Fibroblast of upper back skin (primary cell): ENCODE results near the gene MAST1.
"Not testable (repeated sequence)": the region's sequence is repeated elsewhere in the genome, so short reads cannot be mapped to it uniquely, and the experiment has no call there.

Source experiments
- DNase-seq: peaks from one replicate; pipeline ENCODE4 v3.0.0-alpha.2; 2013

MAST1 gene

DNA sequence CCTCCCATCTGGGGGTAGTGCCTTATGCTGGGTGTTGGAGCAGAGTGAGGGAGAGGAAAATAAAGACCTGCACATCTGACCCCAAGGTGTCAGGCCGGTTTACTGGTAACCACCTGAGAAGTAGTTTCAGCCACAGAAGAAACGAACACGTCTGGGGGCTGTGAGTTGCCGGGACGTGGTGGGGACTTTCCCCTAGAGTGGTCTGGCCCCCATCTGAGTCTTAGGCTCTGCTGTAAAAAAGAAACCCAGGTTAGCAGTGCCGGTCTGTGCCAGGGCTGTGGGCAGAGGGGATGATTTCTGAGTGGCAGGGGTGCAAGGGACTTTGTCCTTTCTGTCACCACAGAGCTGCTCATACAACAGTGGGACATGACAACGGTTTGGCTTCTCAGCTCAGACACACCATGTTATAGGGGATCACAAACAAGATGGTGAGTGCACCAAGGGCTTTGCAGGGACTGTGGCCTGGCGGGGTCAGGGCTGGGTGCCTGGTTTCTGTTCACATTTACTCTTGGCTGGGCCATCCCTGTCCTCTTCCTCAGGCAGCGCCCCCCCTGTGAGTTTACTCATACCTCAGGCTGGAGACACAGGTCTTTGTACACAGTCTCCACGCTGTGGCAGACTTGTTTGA, 61.7 kb downstream of the MAST1 start:
- DNase-seq: no peak

DNA sequence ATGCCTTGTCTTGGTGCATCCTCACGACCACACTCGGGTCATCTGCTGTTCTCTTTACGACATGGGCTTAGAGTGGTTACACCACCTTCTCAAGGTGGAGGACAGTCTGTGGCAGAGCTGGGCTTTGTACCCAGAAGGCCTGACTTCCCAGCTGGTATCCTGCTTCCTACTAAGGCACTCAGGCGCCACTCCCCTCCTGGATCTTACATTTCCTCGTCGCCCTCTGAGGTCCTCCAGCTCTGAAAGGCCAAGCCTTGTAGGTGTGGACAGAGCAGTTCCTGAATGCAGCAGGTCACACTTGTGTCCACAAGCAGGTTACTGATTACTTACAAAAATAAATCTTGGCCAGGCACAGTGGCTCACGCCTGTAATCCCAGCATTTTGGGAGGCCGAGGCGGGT, 68.9 kb downstream of the MAST1 start:
- DNase-seq: no peak

- no peak for DNase-seq
These were observed 74.3 kb downstream of the MAST1 start for GRCh38 chr19:12912571-12912970.

- DNase-seq: peak; percentile 64
These were observed 74.8 kb downstream of the MAST1 start for GRCh38 chr19:12913011-12913561.

DNA sequence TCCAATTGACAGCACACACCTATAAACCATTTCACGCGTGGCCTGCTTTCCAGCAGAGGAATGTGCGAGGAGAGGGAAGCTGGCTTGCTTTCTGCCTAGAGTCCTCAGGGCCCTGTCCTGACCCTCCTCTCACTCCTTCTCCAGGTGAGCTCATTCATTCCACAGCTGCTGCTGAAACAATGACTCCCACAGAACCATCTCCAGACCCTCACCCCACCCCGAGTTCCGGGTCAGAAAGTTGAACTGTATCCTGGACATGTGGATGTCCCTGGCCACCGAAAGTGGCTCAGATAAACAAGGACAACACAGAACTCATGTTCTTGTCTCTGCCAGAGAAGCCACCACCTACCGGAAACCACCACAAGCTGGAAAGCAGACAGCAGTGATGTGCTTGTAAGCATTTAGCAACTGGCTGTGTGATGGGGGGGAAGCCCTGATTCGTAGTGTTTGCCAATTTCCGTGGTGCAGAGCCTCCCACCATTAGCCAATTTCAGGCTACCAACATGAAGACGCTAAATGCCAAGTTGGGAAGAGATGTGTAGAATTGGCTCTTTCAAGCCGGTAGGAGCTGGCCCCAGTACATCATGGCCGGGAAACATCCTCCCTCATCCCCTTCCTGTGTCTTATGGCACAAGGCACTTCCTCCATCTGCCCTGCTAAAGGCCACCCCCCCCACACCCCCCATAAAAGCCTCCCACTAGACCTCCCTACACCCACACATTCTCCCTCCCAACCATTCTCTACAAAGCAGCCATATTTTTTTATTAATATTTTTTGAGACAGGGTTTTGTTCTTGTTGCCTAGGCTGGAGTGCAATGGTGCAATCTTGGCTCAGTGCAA, 75.8 kb downstream of the MAST1 start:
- peak; percentile 32 for DNase-seq

DNA sequence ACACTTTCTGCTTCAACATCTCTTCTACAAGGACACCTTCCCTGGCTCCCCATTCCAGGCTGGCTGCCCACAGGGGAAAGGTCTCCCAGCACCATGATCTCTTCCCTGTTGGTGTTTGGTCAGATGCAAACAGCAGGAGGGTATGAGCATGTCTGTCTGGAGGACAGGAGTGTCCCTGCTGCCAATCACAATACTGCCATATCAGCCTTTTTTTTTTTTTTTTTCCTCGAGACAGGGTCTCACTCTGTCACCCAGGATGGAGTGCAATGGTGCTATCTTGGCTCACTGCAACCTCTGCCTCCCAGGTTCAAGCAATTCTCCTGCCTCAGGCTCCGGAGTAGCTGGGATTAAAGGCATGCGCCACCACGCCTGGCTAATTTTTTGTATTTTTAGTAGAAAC, 77.5 kb downstream of the MAST1 start:
- DNase-seq: not testable (repeated sequence)

DNA sequence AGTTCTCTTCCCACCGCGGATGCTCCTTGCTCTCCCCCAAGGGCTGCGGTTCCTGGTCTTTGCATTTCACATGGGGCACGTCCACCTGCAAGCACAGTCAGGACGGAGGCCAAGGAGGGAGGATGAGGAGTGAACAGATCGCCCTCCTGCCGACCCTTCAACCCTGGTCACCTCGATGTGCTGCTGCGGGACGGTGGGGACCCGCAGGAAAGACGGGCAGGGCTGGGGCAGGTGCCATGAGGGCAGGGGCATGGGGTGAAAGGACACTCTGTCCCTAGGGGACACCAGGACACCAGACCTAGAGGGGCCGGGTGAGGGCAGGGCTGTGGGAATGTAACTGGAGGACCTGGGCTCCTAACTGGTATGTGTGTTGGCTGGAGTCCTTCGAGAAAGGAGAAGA, 79.9 kb downstream of the MAST1 start:
- DNase-seq: no peak

- DNase-seq: no peak
These were observed 82.7 kb downstream of the MAST1 start for GRCh38 chr19:12921047-12921446.

DNA sequence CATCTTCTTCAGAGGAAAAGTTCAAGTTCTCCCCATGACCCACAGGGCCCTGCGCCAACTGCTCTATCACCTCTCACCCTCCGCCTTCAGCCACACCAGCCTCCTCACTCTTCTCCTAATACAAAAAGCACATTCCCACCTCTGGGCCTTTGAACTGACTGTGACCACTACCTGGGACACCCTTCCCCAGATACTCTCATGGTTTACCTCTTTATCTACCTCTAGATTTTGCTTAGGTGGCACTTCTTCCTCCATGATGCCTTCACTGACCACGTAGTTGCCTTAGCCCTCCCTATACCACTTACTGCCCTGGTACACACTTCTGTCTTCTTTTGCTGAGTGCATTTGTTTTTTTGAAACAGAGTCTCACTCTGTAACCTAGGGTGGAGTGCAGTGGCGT, 84.6 kb downstream of the MAST1 start:
- no peak for DNase-seq
